Measurements from ENCODE around the gene RNASEH2B. TPM values are rescaled to one million over a fixed set of nuclear protein-coding genes. Genes with fewer than 3 reads are reported as not detected.

Gene RNASEH2B
- total and polyA plus RNA-seq, 2 experiments from 2014 or later = 39.0 to 64.8 TPM

GRCh38 chr13:50911081-50911631 is 1.6 kb downstream of the RNASEH2B start:
- DNase-seq (ENCODE audit: low spot score) (no peak), ATAC-seq (no peak)
- H3F3A ChIP-seq (replicated peaks; ENCODE audit: low read depth) = no peaks in the 10 kb centered on the region
- H4K20me1 ChIP-seq (replicated peaks; ENCODE audit: insufficient read depth) = no peaks in the 10 kb centered on the region
- H3K27ac ChIP-seq (ENCODE audit: low read depth) = no peak overlapping the region
- Mint-ChIP-seq H3K27ac (peak overlapping the region; percentile 2; the same call in 1 of the 2 replicates), H3K9me3 (no peaks in the 10 kb centered on the region; the same call in 2 of the 3 replicates), H3K4me3 (peak overlapping the region; percentile 82), H3K27me3 (ENCODE audit: insufficient read depth, low read depth, poor library complexity) (peaks cover 4% of the 10 kb centered on the region), H3K4me1 (peaks cover 38% of the 10 kb centered on the region), H3K36me3 (ENCODE audit: low read depth) (no peaks in the 10 kb centered on the region)
- TF ChIP-seq ZNF114 (CRISPR knock-in tag; IDR thresholded peaks at IDR 0.05) = no peak
- no peak for TF ChIP-seq CTCF (conservative IDR thresholded peaks at IDR 0.05; ENCODE audit: low read depth in 2 of 2)
- no peak for TF ChIP-seq STAT1 (IDR thresholded peaks at IDR 0.05; ENCODE audit: unreplicated experiment)
- no peak for TF ChIP-seq ZNF331 (CRISPR knock-in tag; IDR thresholded peaks at IDR 0.05; ENCODE audit: low read depth)
- no peak for TF ChIP-seq NANOG (IDR thresholded peaks at IDR 0.05; ENCODE audit: borderline replicate concordance)
- TF ChIP-seq JUNB (IDR thresholded peaks at IDR 0.05; ENCODE audit: unreplicated experiment) = no peak
- no peak for TF ChIP-seq ZNF462 (CRISPR knock-in tag; IDR thresholded peaks at IDR 0.05)
- no peak for TF ChIP-seq CREB1 (CRISPR knock-in tag; IDR thresholded peaks at IDR 0.05; ENCODE audit: low read depth)
- TF ChIP-seq REST (IDR thresholded peaks at IDR 0.05; ENCODE audit: unreplicated experiment) = no peak
- TF ChIP-seq EZH2 (IDR thresholded peaks at IDR 0.05; ENCODE audit: low read depth, unreplicated experiment) = no peak
- no peak for TF ChIP-seq EZH2phosphoT487 (IDR thresholded peaks at IDR 0.05; ENCODE audit: unreplicated experiment)
- TF ChIP-seq POLR2AphosphoS5 (IDR thresholded peaks at IDR 0.05; ENCODE audit: low read depth) = no peak
- TF ChIP-seq ETS1 (IDR thresholded peaks at IDR 0.05) = no peak
- peak overlapping the region; percentile 93 for H3K4me2 ChIP-seq
- H3K79me2 ChIP-seq (replicated peaks; ENCODE audit: insufficient read depth) = peaks cover 46% of the 10 kb centered on the region
- H3K4me1 ChIP-seq (ENCODE audit: insufficient read depth) = peaks cover 28% of the 10 kb centered on the region
- no peak overlapping the region for H2AFZ ChIP-seq
- H3K27me3 ChIP-seq (ENCODE audit: insufficient read depth) = no peaks in the 10 kb centered on the region
- no peaks in the 10 kb centered on the region for H3K9me2 ChIP-seq (ENCODE audit: insufficient read depth)
- H3K4me3 ChIP-seq = peak overlapping the region; percentile 81
- H3K36me3 ChIP-seq (ENCODE audit: insufficient read depth) = no peaks in the 10 kb centered on the region

Measured in GM23338 (cell line).